HG03571 (cell line): ENCODE data around the gene PLA2G4D.

Source experiments
- ATAC-seq: cut with Tn5 transposase; IDR thresholded peaks from one replicate; pipeline ENCODE4 v1.9.1; 2021; ENCODE audit not compliant: unreplicated experiment

The PLA2G4D gene

GRCh38 chr15:42032376-42033213, 61.8 kb downstream of the PLA2G4D start:
- ATAC-seq, result no peak

GRCh38 chr15:42031198-42031915, 63.0 kb downstream of the PLA2G4D start:
- ATAC-seq, result no peak

- ATAC-seq, result no peak
Measured at GRCh38 chr15:42027521-42027920, 66.8 kb downstream of the PLA2G4D start.

- no peak for ATAC-seq
Measured at GRCh38 chr15:42024303-42024702, 70.1 kb downstream of the PLA2G4D start.

- ATAC-seq, result no peak
Measured at GRCh38 chr15:42021593-42021992, 72.8 kb downstream of the PLA2G4D start.

- no peak for ATAC-seq
Measured at GRCh38 chr15:42020713-42021273, 73.6 kb downstream of the PLA2G4D start, which contains the start of gene PLA2G4E. Gene PLA2G4E, minus strand, starts transcription at chr15:42021042. Its CDS starts 12 bp downstream, at chr15:42021030.

- ATAC-seq, result no peak
Measured at GRCh38 chr15:42018306-42019224, 75.8 kb downstream of the PLA2G4D start.
